Kidney glomerular epithelial cell (primary cell): ENCODE data around the gene LCK.

Experiments
- DNase-seq: peaks from one replicate; lab custom pipeline; 2025; lab: John Stamatoyannopoulos, UW

Gene LCK

GRCh38 chr1:32250893-32251716 lies at the start of gene LCK:
Gene LCK (plus strand): TSS chr1:32251265. CDS start chr1:32274330, 23,065 bp downstream.
- no peak for DNase-seq

DNA sequence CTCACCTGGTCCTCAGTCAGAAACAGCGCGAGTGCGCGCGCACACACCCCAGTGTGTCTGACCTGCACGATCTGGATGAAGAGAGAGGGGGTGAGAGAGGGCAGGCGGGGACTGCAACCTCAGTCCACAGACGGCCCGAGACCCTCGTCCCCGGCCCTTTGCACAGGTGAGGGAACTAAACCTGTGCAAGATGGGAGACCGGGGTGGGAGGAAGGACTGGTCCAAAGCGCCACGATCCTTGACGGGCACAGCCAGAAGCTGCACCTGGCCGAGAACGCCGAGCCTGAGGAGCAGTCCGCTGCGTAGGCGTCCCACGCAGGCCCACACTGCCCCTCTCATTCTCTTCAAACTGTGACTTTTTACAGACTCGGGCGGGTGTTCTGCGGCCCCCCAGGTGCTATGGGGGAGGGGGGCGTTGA lies 46.1 kb upstream of the LCK start:
- no peak for DNase-seq

DNA sequence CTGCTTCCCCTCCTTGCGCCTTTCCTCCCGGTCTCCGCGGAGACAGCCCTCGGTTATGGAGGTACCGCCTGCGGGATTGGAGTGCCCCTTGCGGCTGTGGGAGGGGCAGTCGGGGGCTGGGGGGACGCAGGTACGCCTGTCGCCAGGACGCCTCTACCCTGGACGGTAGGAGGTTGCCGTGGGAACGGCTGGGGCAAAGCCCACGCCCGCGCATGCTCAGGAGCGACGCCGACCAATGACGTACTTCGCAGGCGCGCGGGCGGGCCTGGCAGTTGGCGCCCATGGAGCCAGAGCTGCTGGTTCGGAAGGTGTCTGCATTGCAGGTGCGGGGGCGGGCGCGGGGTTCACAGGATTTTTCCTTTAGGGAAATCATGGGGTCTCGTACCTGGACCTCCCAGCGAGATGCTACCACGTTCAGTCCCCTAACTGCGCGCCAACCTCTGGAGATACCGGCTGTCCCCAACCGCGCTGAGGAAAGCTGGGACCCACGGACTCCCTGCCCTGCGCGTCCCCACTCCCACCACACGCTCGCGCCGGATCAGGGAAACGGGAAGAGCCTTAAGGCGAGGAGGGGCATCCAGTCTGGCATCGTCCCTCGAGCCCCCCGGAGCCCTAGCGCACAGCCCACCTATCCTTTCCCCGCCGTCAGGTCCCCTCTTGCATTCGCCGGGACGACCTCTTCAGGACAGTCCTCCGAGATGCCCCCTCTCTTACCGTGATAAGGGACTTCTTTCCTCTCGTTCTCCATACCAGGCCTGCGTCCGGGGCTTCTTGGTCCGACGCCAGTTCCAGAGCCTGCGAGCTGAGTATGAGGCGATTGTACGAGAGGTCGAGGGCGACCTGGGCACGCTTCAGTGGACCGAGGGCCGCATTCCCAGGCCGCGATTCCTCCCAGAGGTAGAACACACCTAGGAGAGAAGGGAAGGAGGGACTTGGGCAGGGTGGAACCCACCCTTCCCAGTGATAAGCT lies 45.4 kb upstream of the LCK start, which contains the start of gene IQCC:
TSS of gene IQCC (plus strand) at position 271 of the 970 bp plus-strand sequence. CDS start at position 282, 11 bp downstream.
- DNase-seq = peak; percentile 74

GRCh38 chr1:32208469-32208868 lies 42.6 kb upstream of the LCK start:
- no peak for DNase-seq

GRCh38 chr1:32208891-32209328 lies 42.2 kb upstream of the LCK start, which contains the start of gene DCDC2B:
Gene DCDC2B (plus strand): TSS chr1:32209089. CDS start chr1:32209094, 5 bp downstream.
- DNase-seq = peak; percentile 40

GRCh38 chr1:32215629-32216480 lies 35.2 kb upstream of the LCK start:
- peak; percentile 13 for DNase-seq

- DNase-seq = no peak
These were observed 34.5 kb upstream of the LCK start for GRCh38 chr1:32216566-32216965.

- no peak for DNase-seq
These were observed 32.0 kb upstream of the LCK start for GRCh38 chr1:32219022-32219421.

DNA sequence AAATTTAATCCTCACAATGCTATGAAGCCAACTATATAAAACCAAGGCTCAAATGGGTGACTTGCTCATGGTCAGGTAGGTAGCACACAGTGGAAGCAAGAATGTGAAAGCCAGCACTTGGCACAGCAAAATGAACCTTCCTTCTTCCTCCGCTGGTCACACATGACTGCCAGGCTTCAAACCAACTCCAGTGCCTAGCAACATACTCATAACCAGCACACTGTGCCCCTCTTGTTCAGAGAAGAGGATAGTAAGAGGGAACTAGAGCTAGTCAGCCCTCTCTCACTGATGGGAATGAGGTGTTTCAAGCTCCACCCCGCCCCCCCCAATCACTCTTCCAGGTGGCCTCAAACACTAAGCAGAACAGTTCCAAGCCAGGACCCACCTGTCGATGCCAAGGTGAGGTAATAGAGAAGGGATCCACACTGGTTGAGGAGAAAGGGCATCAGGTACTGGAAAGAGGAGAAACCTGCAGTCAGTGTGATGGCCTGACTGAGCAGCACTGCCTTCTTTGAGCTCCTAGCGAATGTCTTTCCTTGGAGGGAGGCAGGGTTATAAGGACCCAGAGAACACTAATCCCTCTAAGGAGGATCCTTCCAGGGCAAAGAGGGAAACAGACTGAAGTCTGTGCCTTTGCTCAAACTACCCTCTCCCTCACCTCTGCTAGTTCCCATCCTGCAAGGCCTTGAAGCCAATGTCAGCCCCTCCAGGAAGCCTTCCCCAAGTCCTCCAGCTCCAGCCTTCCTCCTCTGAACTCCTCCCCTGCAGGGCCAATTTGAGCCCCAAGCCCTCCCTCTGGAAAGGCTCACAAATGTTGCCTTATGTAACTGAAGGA lies 30.1 kb upstream of the LCK start:
- peak; percentile 79 for DNase-seq

DNA sequence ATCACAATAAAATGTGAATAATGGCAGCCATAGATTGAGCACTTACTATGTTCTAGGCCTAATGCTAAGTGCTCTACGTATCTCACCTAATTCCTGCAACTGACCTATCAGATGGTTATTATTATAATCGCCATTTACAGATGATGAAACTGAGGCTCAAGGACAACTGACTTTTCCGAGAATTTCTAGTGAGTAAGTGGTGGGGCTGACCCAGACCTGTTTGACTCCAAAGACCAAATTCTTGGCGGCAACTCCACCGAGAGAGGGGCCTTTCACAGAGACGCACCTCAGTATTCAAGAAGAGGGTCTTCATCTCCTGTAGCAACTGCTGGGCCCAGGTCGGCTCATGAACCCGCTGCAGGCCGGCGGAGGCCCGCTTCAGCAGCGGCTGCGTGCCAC lies 29.5 kb upstream of the LCK start:
- no peak for DNase-seq

GRCh38 chr1:32221980-32222755 lies 28.9 kb upstream of the LCK start, which contains the start of the genes EIF3I and TMEM234:
Gene EIF3I (plus strand): TSS chr1:32222407. CDS start chr1:32222442, 35 bp downstream.
Gene TMEM234 (minus strand): TSS chr1:32222353. CDS start chr1:32222322, 31 bp downstream.
- peak; percentile 78 for DNase-seq

DNA sequence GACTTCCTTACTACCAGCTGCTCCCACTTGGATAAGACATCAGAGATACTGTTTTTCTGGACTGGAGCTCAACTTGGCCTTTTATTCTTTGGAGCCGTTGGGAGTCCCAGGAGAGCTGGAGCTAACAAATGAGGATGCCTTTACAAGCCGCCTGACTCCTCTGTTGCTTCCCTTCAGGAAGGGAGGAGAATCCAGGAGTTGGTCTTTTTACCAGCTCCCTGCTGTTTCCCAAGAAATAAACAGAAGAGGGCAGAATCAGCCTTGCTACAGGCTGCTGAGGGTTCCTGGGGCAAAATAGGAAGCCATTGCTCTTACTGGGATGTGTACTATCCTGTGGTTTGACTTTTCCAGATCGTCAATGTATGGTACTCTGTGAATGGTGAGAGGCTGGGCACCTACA lies 27.4 kb upstream of the LCK start:
- DNase-seq = no peak

GRCh38 chr1:32224285-32224684 lies 26.8 kb upstream of the LCK start:
- DNase-seq = no peak

- DNase-seq = no peak
These were observed 22.3 kb upstream of the LCK start for GRCh38 chr1:32228771-32229170.

GRCh38 chr1:32231843-32232432 lies 19.1 kb upstream of the LCK start:
- DNase-seq = no peak

DNA sequence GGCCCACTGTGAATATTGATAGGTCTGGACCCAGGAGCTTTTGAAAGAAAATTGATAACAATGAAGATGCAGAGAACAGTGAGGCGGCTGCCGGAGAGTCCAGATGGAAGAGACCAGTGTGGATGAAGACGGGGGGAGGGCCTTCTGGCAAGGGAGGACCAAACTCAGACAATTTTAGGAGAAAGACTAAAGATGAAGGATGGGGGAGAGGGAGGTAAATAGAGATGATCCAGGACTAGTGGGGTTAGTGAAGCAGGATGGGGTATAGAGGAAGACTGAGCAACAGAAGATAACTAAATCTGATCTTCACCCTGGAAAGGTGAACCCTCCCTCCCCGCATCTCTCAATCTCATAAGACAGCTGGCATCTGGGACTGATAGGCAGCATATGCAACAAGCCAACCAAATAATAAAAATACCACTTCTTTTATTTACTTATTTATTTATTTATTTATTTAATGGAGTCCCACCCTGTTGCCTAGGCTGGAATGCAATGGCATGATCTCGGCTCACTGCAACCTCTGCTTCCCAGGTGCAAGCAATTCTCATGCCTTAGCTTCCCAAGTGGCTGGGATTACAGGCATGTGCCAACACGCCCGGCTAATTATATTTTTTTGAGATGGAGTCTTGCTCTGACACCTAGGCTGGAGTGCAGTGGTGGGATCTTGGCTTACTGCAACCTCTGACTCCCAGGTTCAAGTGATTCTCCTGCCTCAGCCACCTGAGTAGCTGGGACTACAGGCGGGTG lies 18.3 kb upstream of the LCK start:
- DNase-seq = no peak

GRCh38 chr1:32234792-32235191 lies 16.3 kb upstream of the LCK start:
- no peak for DNase-seq

DNA sequence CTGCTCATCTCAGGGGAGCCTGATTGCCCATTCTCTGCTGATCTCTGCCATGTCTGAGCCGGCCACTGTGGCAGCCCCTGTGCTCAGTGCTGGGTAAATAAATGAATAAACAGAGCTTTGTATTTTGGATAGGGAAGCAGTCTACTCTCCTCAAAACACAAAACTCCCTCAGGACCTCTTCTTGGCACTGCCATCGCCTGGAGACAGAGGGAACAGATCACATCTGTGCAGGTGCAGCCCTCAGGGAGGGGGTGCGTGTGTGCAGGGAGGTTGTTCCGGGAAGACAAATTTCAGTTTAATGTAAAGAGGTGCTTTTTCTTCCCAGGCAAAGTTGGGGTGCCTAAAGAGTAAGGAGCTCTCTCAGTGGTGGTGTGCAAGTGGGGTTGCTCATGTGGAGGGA lies 11.7 kb upstream of the LCK start:
- no peak for DNase-seq

DNA sequence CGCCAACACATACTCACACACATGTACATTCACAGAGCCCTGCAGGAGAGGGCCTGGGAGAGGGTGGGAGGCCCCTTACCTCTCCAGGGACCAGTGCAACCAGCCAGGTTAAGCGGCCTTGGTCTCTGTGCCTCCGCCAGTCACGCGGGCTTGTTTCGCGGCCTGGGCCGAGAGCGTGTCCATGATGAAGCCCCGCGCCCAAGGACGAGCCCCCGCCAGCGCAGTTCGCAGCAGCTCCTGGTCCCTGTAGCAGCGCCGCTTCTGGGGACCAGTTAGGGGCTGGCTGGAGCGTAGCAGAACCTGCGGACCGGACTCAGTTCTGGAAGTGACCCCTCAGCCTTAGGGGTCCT lies 11.3 kb upstream of the LCK start:
- DNase-seq = no peak
